Activated effector memory CD4-positive, alpha-beta T cell treated with anti-CD3 and anti-CD28 coated beads, Interleukin-2, amount 50 U/mL, for 16 hours (primary cell): Measurements from ENCODE around the gene PTPN13.

Source experiments
- DNase-seq: peaks from one replicate; pipeline ENCODE4 v3.0.0-alpha.2; 2020

PTPN13 gene

DNA sequence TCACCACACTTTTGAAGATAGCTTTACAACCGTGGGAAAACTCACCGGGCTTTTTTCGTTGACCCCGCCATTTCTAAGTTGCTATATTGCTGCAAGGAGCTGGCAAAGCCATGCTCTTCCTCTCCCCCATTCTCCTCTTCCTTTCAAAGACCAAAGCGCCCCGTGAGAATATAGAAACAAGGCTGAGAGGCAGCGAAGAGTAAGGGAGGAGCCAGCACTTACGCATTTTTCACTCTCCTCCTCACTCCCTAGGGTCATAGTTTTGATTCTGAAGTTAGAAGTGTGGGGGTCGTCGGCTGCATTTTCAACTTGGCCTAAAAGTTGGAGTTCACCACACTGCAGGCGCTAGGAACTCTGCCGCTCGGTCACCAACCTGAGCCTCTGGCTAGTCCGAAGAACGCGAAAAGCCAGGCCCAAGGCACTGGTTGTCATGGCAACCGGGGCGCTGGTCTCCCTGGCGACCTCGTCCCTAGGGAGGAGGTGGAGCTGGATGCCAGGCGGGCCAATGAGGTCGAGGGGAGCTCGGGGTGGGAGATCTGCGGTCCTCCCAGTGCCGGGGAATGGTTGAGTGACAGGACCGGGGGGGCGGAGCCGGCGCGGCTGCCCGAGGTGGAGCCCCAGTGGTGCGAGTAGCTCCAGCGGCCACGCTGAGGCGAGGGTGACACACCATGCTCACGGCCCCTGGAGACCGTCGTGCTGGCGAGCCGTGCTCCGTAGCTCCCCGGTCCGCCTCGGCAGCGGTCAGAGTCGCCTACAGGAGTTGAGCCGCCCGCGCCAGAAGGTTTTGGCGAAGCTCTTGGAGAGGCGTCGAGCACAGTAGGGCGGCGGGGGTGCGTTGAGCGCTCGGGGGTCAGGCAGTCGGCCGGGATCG, at the start of gene PTPN13:
TSS of gene PTPN13 (plus strand) at position 628 of the 871 bp plus-strand sequence. CDS start 40,942 bp downstream, outside the sequence.
- DNase-seq, result peak; percentile 91

- no peak for DNase-seq
Observed at GRCh38 chr4:86547140-86547539, 47.0 kb upstream of the PTPN13 start.

GRCh38 chr4:86549163-86549788, 44.8 kb upstream of the PTPN13 start:
- DNase-seq, result no peak

DNA sequence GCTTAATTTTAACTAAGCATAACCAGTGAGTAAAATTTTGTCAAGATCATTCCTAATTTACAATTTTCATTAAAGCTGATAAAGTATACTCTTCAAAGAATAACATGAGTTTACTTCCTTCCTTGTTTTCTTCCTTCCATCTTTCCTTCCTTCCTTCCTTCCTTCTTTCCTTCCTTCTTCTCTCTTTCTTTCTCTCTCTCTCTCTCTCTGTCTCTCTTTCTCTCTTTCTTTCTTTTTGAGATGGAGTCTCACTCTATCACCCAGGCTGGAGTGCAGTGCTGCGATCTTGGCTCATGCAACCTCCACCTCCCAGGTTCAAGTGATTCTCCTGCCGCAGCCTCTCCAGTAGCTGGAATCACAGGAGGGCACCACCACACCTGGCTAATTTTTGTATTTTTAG, 42.7 kb upstream of the PTPN13 start:
- DNase-seq, result no peak

- DNase-seq, result no peak
Observed at GRCh38 chr4:86554646-86555045, 39.5 kb upstream of the PTPN13 start.

DNA sequence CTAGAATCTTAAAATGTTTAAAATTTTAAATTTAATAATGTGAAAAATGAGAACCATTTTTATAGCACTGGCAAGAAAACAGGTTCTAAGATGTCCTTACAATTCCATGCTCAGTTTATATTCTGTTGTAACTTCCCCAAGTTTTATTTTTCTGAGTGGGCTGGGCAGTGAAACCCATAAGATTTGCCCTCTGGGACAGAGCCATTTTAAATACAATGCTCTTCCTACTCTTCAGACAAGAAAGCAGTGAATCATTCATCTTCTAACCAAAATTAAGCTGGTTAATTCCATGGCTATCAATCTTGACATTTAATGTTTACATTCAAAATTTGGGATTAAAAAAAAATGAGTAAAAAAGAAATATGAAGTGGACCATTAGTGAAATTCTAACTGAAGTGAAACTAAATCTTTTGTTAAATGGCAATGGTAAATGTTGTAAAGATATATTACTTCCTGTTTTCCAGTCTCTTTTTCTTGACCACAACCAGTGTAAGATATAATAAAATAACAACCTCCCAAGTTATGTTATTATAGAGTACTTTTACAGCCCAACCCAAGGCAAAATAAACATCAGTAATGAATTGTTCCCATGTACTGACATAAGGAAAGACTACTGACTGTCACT, 37.2 kb upstream of the PTPN13 start:
- no peak for DNase-seq

- DNase-seq, result no peak
Observed at GRCh38 chr4:86557526-86557925, 36.6 kb upstream of the PTPN13 start.

DNA sequence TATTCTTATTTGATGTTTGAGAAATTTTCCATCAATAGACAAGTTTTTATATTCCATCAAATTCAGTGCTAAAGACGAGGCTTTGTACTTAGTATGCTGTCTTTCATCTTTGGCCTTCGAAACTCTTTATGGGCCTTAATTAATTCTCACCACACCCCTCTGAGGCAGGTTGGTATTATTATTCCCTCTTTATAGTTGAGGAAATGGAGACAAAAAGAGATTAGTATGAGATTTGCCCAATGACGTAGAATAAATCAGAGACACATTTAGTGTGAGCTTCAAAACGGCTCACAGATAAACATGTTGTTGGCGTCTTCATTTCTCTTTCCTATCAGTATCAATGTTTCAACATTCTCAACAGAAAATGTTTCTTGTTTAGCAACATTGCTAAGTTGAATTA, 35.9 kb upstream of the PTPN13 start:
- no peak for DNase-seq

GRCh38 chr4:86558797-86559196, 35.3 kb upstream of the PTPN13 start:
- DNase-seq, result no peak

GRCh38 chr4:86560447-86560846, 33.7 kb upstream of the PTPN13 start:
- no peak for DNase-seq

DNA sequence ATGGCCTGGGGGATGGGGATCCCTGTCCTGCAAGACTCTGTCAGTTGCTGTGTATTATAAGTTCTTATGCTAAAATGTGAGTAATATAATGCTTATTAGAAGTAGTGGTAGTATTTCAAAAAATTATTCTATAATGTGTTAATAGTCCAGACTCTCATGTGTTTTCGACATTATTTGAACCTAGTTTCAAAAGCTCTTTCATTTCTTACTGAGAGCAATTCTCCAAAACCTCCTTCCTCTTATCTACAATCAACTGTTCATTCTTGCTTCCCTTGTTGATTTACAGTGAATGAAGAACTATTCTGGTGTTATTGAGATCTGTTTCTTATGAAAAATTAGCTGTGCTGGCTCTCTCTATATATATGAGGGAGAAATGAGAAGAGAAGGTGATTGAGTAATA, 32.9 kb upstream of the PTPN13 start:
- DNase-seq, result no peak

DNA sequence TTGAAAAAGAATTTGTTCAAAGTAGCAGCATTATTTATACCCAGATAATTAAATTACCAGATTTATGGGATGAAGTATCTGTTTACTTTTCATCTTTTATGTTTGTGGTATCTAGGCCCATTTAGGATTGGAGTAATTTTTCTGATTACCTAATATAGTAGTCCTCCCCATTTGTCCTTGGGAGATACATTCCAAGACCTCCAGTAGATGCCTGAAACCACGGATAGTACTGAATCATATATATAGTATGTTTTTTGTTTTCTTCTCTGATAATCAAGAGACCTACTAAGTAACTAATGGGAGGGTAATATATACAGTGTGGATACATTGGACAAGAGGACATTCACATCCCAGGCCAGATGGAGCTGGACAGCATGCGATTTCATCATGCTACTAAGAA, 30.7 kb upstream of the PTPN13 start:
- no peak for DNase-seq

- no peak for DNase-seq
Observed at GRCh38 chr4:86564795-86565194, 29.3 kb upstream of the PTPN13 start.

DNA sequence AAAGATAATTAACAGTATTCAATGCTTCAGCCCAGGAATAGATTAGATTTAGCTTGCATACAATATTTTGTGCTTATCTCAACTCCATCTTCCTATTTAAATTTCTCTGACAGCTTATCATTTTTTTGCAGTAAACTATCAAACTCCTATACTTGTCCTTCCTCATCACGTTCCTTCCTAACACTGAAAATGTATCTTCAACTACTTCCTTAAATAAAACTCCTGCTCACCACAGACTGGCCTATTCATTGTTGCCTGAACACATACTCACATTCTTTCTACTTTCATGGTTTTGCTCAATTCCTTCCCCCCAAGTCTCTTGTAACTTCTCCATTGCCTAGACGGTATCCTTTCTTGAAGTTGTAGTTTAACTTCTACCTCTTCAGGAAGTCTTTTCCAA, 28.5 kb upstream of the PTPN13 start:
- no peak for DNase-seq

GRCh38 chr4:86569103-86569870, 24.8 kb upstream of the PTPN13 start:
- DNase-seq, result no peak

- DNase-seq, result no peak
Observed at GRCh38 chr4:86579941-86580340, 14.2 kb upstream of the PTPN13 start.

DNA sequence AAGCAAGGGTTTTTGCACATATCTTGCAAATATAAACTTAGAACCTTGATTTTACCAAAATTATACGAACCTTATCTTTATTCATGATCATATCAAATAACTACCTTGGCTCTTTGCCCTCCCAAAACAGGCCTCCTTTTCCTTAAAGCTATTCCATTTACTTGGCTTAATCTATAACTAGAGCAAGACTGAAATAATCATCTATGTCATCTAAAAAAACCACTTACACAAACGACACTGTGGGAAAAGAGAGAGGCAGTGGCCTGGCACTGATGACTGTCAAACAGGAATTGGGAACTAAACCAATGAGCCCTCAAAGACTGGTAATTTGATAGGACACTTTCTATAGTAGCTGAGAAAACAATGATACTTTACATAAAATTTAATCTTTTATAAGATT, 11.7 kb upstream of the PTPN13 start:
- no peak for DNase-seq

- no peak for DNase-seq
Observed at GRCh38 chr4:86586160-86586572, 7.9 kb upstream of the PTPN13 start.

DNA sequence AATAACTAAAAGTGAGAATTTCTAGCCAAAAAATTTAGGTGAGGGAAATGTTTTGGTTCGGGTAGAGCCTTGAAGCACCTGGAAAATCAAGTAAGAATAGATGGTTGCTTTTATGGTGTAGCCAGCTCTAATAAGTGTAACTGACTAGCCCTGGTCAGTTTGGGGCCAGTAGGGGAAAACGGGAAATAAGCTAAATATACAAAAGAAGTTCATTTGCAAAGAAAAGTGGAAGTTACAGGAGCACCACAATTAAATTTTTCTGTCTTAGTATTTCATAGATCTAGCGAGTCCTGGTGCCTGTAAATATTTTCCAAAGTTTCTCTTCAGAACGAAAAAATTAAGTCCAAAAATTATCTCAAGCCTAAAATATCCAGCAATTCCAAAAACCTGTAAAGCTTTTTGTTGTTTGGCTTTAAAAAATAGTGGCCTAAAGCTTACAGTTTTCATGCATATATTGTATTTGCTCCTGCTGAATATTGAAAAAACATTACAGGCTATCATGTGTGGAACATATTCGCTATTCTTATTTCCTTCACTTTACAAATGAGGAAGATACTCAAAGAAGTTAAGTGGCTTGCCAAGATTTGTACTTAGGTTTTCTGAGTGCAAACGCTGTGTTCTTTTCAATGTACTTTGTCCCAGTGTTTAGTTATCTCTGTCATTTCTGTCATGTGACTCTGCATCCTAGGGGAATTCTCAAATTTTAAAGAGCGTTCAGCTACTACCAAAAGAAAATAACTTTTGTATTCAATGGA, 7.3 kb upstream of the PTPN13 start:
- DNase-seq, result no peak

- DNase-seq, result no peak
Observed at GRCh38 chr4:86587381-86588140, 6.6 kb upstream of the PTPN13 start.

- DNase-seq, result no peak
Observed at GRCh38 chr4:86592553-86593249, 1.4 kb upstream of the PTPN13 start.
